Skeletal muscle tissue (tissue), 4 donors: ENCODE results near the gene CIAO1. TPM values are rescaled to one million over a fixed set of nuclear protein-coding genes. Genes with fewer than 3 reads are reported as not detected.

Experiments used
- H3K27ac ChIP-seq: one replicate; pipeline ENCODE4 v1.7.0; 2013; ENCODE audit warnings: mild to moderate bottlenecking, low read depth, low read length, inconsistent platforms
- H3K27me3 ChIP-seq, 3 donors: one replicate each; pipeline ENCODE4 v1.7.0; 2013; ENCODE audit warnings: low read length in 3 of 3; ENCODE audit not compliant: control insufficient read depth in 3 of 3, insufficient read depth in 3 of 3
- H3K36me3 ChIP-seq, 3 donors: one replicate each; pipeline ENCODE4 v1.7.0; 2013; ENCODE audit warnings: low read length in 3 of 3; ENCODE audit not compliant: control insufficient read depth in 3 of 3, insufficient read depth in 3 of 3
- H3K4me1 ChIP-seq, 3 donors: one replicate each; pipeline ENCODE4 v1.7.0; 2013; ENCODE audit warnings: low read length in 3 of 3, mild to moderate bottlenecking in 3 of 3; ENCODE audit not compliant: control insufficient read depth in 3 of 3, insufficient read depth in 3 of 3
- H3K4me3 ChIP-seq, 3 donors: one replicate each; pipeline ENCODE4 v1.7.0; 2013; ENCODE audit warnings: low read length in 3 of 3
- H3K9ac ChIP-seq, 3 donors: one replicate each; pipeline ENCODE4 v1.7.0; 2013; ENCODE audit warnings: low read length in 3 of 3, mild to moderate bottlenecking in 3 of 3, moderate library complexity in 2 of 3, low read depth in 1 of 3
- H3K9me3 ChIP-seq, 3 donors: one replicate each; pipeline ENCODE4 v1.7.0; 2013; ENCODE audit warnings: low read length in 3 of 3; ENCODE audit not compliant: control insufficient read depth in 3 of 3
- total RNA-seq: library from RNA; depleted of rRNA; stranded (reverse); fragments of >200 nt; gene quantifications from one replicate; pipeline ENCODE4 v1.2.3, GENCODE V29; 2014
- donor health status: Osteomylitis.

Gene CIAO1
- total RNA-seq, 1 donor from 2014 or later: 51.1 TPM

DNA sequence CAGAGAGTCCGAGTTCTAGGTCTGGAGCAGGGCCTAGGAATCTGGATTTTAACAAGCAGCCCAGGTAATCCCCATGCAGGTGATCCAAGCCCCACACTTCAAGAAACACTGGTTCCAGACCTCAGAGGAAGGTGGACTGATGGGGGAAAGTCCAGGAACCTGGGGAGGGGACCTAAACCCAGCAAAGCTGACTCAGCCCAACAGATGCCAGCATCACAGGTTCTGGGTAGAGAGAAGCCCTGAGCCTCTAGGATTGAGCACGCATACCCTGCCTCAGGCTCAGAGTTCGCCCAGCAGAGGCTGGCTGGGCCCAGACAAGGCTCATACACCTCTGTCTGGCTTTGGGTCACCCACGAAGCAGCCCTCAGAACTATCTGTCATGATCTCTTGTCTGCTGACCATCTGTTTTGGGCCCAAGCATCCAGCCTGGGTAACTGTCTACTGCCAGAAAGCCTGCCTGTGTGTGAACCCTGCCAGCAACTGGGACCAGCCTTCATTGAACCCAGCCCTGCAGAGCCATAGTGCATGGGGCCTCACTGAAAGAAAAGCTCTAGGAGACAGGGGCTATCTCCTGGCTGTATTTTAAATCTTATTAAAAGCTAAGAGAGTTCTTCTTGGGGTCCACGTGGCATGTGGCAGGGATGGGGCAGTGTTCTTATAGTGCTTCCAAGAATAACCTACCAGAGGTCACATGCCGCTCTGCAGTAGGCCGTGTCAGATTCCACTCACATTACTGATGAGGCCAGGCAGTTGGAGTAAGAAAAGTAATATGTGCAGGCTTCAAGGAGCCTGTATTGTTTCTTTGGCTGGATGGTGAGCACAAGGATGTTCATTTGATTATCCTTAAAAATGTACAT lies 7.6 kb upstream of the CIAO1 start:
- Histone ChIP-seq H3K4me3 (peak overlapping the region; percentile 17 to 52 (median 49)), H3K27ac (peak overlapping the region; percentile 94), H3K27me3 (no peaks in the 10 kb centered on the region), H3K9ac (peak overlapping the region; percentile 55 to 82 (median 74)), H3K9me3 (no peaks in the 10 kb centered on the region), H3K36me3 (peaks cover 14 to 17% (median 16%) of the 10 kb centered on the region in 3 donors), H3K4me1 (peaks cover 78 to 94% (median 88%) of the 10 kb centered on the region in 3 donors)

DNA sequence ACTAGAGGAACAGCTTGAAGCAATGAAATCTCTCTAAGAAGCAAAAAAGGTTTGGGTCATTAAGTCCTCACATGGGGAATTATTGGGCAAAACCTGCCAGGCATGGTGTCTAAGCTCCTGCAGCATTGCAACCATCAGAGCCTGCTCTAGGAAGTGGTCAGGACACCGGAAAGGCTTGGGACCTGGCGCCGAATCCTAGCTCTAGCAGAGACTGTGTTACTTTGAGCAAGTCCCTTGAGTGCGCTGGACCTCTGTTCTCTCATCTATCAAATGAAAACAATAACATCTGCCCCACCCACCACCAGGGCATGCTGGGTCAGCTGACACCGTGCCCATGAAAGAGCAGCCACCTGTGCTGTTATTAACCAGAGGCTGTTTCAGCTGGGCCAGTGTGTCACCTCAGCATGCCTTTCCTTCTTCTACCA lies 6.5 kb upstream of the CIAO1 start:
- no peaks in the 10 kb centered on the region for H3K27me3 ChIP-seq
- H3K27ac ChIP-seq: peak overlapping the region; percentile 94
- no peaks in the 10 kb centered on the region for H3K9me3 ChIP-seq
- H3K36me3 ChIP-seq: peaks cover 7 to 13% (median 8%) of the 10 kb centered on the region in 3 donors
- peaks cover 78 to 94% (median 88%) of the 10 kb centered on the region in 3 donors for H3K4me1 ChIP-seq
- peak overlapping the region; percentile 71 to 81 (median 74) for H3K9ac ChIP-seq
- peak overlapping the region; percentile 11 to 65 (median 49) for H3K4me3 ChIP-seq

DNA sequence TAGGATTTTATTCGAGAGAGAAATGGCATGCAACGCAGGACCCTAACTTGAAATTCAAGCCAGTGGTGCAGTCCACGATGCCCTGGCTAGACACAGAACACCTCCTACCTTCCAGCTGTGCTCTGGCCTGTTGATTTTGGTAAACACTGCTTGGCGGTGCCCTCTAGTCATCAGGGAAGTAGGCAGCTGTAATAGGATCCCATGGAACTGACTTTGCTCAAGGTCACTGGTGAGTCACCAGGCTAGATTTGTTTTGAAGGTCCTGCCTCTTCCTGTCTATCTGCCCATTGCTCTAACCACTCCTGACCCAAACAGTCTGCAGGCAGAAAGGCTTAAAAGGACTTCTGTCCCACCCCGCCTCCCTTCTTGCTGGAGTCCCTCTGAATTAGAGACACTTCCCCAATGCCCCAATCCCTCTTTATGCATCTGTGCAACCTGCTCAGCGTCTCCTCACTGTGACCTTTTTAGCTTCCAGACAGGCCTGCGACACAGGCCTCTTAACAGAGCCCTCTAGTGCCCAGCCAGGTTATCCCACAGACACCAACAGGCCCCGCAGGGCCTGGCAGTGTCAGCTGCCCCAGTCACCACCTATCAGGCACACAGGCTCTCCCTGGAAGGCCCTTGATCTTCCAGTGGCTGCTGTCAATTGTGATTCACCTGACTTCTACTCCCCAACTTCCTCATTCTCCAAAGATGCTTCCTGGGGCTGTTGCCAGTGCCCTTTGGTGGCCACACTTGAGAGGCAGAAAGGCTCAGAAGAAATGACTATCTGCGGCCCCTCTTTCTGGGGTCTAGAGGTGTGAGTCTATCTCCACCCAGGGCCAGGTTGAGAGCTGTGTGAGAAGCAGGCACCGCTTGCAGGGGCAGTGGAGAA lies 5.4 kb upstream of the CIAO1 start:
- Histone ChIP-seq H3K36me3 (peaks cover 3 to 8% (median 5%) of the 10 kb centered on the region in 3 donors), H3K4me3 (peak overlapping the region; percentile 11 to 65 (median 49)), H3K9ac (peak overlapping the region; percentile 63 to 81 (median 71)), H3K9me3 (no peaks in the 10 kb centered on the region), H3K27me3 (no peaks in the 10 kb centered on the region), H3K27ac (peak overlapping the region; percentile 94), H3K4me1 (peaks cover 73 to 91% (median 83%) of the 10 kb centered on the region in 3 donors)

DNA sequence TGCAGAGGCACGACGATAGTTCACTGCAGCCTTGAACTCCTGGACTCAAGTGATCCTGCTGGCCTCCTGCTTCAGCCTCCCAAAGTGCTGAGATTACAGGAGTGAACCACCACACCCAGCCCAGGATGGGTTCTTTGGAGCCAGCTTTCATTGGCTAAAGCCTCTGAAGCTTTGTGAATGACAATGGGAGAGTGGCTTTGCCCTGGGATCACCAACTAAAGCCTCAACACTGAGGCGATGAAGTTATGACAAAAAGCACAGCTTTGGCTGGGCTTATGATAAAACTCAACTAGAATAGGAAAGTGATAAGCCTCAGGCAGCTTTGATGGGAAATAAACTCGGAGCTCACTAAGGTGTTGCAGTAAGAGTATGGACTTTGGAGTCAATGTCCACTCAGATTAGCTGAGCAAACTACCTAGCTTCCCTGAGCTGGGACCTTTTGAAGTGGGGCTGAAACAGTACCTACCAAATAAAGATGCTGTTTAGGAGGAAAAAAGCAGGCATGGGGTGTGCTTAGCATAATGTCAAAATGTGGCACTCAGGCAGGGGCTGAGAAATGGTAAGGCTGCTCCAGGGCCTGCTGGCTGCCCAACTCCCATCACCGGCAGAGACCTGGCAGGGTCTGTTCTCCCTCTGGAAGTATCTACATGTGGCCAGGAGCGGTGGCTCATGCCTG lies 4.6 kb upstream of the CIAO1 start:
- Histone ChIP-seq H3K9ac (peak overlapping the region; percentile 63 to 81 (median 71)), H3K27me3 (no peaks in the 10 kb centered on the region), H3K27ac (peak overlapping the region; percentile 94), H3K4me3 (peak overlapping the region in 2 of 3 donors; percentile 49 to 65), H3K9me3 (no peaks in the 10 kb centered on the region), H3K4me1 (peaks cover 73 to 90% (median 80%) of the 10 kb centered on the region in 3 donors), H3K36me3 (peaks cover 4 to 8% (median 5%) of the 10 kb centered on the region in 3 donors)

DNA sequence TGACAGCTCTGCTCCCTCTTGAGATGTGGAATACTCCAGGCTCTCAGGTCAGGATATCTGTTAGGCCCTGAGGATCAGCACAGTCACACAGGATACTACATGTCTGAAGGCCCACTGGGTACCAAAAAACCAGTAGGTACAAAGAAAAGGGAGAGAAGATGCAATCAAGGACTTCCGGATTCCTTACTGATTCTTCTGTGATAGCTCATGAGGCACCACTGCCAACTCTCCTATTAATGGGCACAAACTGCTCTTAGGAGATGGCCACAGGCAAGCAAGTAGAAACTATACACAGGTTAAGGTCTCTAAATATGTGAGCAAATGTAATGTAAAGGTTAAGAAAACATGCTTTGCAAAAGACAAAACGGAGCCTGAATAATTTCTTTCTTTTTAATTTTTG lies 3.7 kb upstream of the CIAO1 start:
- Histone ChIP-seq H3K9me3 (no peaks in the 10 kb centered on the region), H3K36me3 (peaks cover 6 to 8% (median 7%) of the 10 kb centered on the region in 3 donors), H3K27ac (peak overlapping the region; percentile 94), H3K4me1 (peaks cover 75 to 90% (median 82%) of the 10 kb centered on the region in 3 donors), H3K9ac (peak overlapping the region; percentile 15 to 54 (median 41)), H3K4me3 (peak overlapping the region in 1 of 3 donors; percentile 13), H3K27me3 (no peaks in the 10 kb centered on the region)

DNA sequence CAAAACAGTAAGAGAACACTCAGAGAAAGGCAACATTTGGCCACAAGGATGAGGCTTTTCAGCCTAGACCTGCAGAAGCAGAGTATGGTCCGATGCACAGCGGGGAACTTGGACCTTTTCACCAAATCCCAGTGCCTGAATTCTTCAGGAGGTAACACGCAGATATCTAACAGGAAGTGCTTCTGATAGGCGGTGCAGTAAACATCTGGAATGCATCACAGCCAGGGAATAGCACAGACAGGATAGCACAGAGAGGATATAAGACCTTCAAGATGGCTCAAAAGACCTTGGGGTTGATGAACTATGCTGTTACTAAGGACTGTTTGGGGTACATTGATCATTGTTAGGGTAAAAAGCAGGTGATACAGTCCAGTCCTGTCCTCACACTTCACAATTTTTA lies 1.9 kb upstream of the CIAO1 start:
- Histone ChIP-seq H3K27me3 (no peaks in the 10 kb centered on the region), H3K4me3 (peak overlapping the region; percentile 81 to 100 (median 90)), H3K27ac (peak overlapping the region; percentile 95), H3K9me3 (no peaks in the 10 kb centered on the region), H3K9ac (peak overlapping the region; percentile 89 to 95 (median 91)), H3K36me3 (peaks cover 24 to 25% (median 24%) of the 10 kb centered on the region in 3 donors), H3K4me1 (peaks cover 61 to 75% (median 68%) of the 10 kb centered on the region in 3 donors)

DNA sequence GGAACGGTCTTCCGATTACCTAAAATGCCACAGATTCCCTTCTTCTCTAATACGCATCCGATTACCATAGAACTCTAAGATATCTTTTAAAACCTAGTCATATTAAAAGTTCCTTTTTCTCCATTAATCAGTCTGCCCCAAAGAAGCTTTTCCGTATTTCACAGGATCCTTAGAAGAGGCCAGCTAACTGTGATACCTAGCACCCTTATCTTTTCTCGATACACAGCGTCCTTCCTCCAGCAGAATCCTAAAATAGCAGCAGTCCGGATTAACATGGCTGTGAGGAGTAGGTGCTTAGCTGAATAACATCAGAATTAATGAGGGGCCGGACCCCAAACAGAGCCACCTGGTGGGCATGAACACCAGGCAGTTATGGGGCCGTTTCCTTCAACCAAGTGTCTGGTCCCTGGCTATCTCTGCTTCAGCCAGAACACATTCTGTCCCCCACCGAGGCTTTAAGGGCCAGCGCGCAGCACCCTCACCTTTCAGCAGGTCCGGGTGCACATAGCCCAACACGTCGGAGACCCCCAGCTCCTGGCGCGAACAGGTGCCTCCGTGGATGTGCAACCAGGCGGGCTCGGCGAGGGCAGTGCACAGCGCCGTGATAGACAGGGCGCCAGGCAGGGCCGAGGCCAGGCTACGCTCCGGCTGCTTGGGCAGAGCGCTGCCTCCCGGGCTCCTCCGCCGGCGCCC lies 1.2 kb upstream of the CIAO1 start:
- Histone ChIP-seq H3K9me3 (no peaks in the 10 kb centered on the region), H3K9ac (peak overlapping the region; percentile 89 to 95 (median 91)), H3K27me3 (no peaks in the 10 kb centered on the region), H3K27ac (peak overlapping the region; percentile 95), H3K36me3 (peaks cover 28% of the 10 kb centered on the region in 3 donors), H3K4me1 (peaks cover 53 to 68% (median 61%) of the 10 kb centered on the region in 3 donors), H3K4me3 (peak overlapping the region; percentile 81 to 100 (median 90))

DNA sequence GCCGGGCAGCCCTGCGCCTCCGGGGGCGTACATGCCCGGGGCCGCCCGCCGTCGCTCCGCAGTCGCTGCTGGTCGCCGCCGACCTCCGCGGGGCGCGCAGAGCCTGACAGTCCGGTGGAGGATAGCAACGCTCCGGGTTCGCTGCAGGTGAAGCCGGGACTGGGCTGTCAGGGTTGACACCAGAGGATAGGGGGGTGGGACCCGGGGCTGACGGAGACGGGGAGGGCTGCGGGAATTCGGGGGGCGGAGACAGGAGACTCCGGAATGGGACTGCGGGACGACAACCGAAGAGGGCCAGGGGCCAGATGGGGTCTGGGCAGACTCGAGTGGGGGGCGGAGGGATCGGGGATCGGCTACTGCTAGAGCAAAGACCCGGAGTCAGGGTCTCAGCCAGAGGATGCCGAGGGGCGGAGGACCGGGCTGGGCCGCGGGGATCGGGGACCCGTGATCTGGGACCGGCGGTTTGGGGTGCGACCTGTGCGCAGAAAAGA lies 631 bp upstream of the CIAO1 start:
- H3K9me3 ChIP-seq: no peaks in the 10 kb centered on the region
- peaks cover 28% of the 10 kb centered on the region in 3 donors for H3K36me3 ChIP-seq
- H3K9ac ChIP-seq: peak overlapping the region; percentile 89 to 95 (median 91)
- no peaks in the 10 kb centered on the region for H3K27me3 ChIP-seq
- peak overlapping the region; percentile 81 to 100 (median 90) for H3K4me3 ChIP-seq
- peaks cover 47 to 62% (median 55%) of the 10 kb centered on the region in 3 donors for H3K4me1 ChIP-seq
- peak overlapping the region; percentile 95 for H3K27ac ChIP-seq
